ENCODE measurements around the gene MYL10. TPM values are rescaled to one million over a fixed set of nuclear protein-coding genes. Genes with fewer than 3 reads are reported as not detected.

The MYL10 gene
- total and polyA plus RNA-seq, 10 of the 15 experiments (the other 5 are each of a cell fraction or from before 2014, with no cell fraction given), result not detected

GRCh38 chr7:101575721-101576120, 53.4 kb downstream of the MYL10 start:
- Histone ChIP-seq H3K27me3 (replicated peaks in 1 of 2; ENCODE audit: control insufficient read depth in 2 of 2, insufficient read depth in 2 of 2, low read length in 1 of 2) (no peaks in the 10 kb centered on the region; a peak in 1 of 4 replicates), H3K4me2 (ENCODE audit: control insufficient read depth, insufficient read depth) (no peak overlapping the region), H3K4me1 (ENCODE audit: control insufficient read depth, insufficient read depth, low read length) (no peaks in the 10 kb centered on the region), H3K9me3 (replicated peaks; ENCODE audit: control insufficient read depth, insufficient read depth, low read length) (no peaks in the 10 kb centered on the region; the same call in 1 of the 3 replicates), H3K9ac (ENCODE audit: control insufficient read depth, insufficient read depth, low read length) (no peak overlapping the region), H2AFZ (ENCODE audit: control insufficient read depth, low read depth, low read length) (no peak overlapping the region), H3K27ac (ENCODE audit: control insufficient read depth, insufficient read depth) (no peak overlapping the region), H4K20me1 (ENCODE audit: control insufficient read depth, insufficient read depth) (no peaks in the 10 kb centered on the region), H3K79me2 (ENCODE audit: control insufficient read depth, insufficient read depth, low read length) (no peaks in the 10 kb centered on the region), H3K36me3 (ENCODE audit: control insufficient read depth in 2 of 2, insufficient read depth in 2 of 2, low read length in 1 of 2) (no peaks in the 10 kb centered on the region), H3K4me3 (no peak overlapping the region)
- ATAC-seq (no peak), DNase-seq (ENCODE audit: low read depth, low spot score) (no peak), FAIRE-seq (no peak)
- intact Hi-C loops (cut with micrococcal nuclease; ENCODE audit: unreplicated experiment) (no loop called here), in situ Hi-C loops (cut with MboI) (no loop called here)
- CTCF ChIA-PET, result no interaction called here
- POLR2A ChIA-PET, result interaction anchor here (0.6 kb wide), 1 partner anchor 26 kb away, joined by 3 read pairs; no protein-coding TSS in a partner anchor
- SMC1A ChIA-PET (ENCODE audit: uncharacterized antibody, unreplicated experiment), result no interaction called here
- RAD21 ChIA-PET (ENCODE audit: unreplicated experiment), result no interaction called here
- TF ChIP-seq NFYA (IDR thresholded peaks at IDR 0.05; ENCODE audit: borderline replicate concordance, low read depth, low read length), result no peak
- no peak for TF ChIP-seq CBX3 (IDR thresholded peaks at IDR 0.05; ENCODE audit: borderline replicate concordance, low read depth)
- no peak for TF ChIP-seq EGR1 (IDR thresholded peaks at IDR 0.05; ENCODE audit: borderline replicate concordance in 1 of 2, low read depth in 2 of 2, low read length in 2 of 2)
- BruUV-seq (replicated peaks), result no TSS peak

GRCh38 chr7:101575168-101575567, 53.9 kb downstream of the MYL10 start:
- H3K9ac ChIP-seq (ENCODE audit: control insufficient read depth, insufficient read depth, low read length), result no peak overlapping the region
- CTCF ChIA-PET, result interaction anchor here (0.7 kb wide), 1 partner anchor 30 kb away, joined by 3 read pairs; no protein-coding TSS in a partner anchor
- ATAC-seq, result no peak
- H3K27me3 ChIP-seq (replicated peaks in 1 of 2; ENCODE audit: control insufficient read depth in 2 of 2, insufficient read depth in 2 of 2, low read length in 1 of 2), result no peaks in the 10 kb centered on the region; a peak in 1 of 4 replicates
- no peaks in the 10 kb centered on the region for H3K36me3 ChIP-seq (ENCODE audit: control insufficient read depth in 2 of 2, insufficient read depth in 2 of 2, low read length in 1 of 2)
- RAD21 ChIA-PET (ENCODE audit: unreplicated experiment), result no interaction called here
- no peak overlapping the region for H3K4me2 ChIP-seq (ENCODE audit: control insufficient read depth, insufficient read depth)
- 0% methylated on average over 2 of the region's 2 CpGs for WGBS (ENCODE audit: insufficient coverage, insufficient replicate concordance, low lambda C conversion rate, missing lambda C conversion rate)
- POLR2A ChIA-PET, result interaction anchor here (0.6 kb wide), 1 partner anchor 572 kb away, joined by 3 read pairs; no protein-coding TSS in a partner anchor
- no TSS peak for BruUV-seq (replicated peaks)
- no peaks in the 10 kb centered on the region for H3K79me2 ChIP-seq (ENCODE audit: control insufficient read depth, insufficient read depth, low read length)
- no peak overlapping the region for H3K4me3 ChIP-seq
- no peak for DNase-seq (ENCODE audit: low read depth, low spot score)
- no peaks in the 10 kb centered on the region for H3K4me1 ChIP-seq (ENCODE audit: control insufficient read depth, insufficient read depth, low read length)
- no peak overlapping the region for H2AFZ ChIP-seq (ENCODE audit: control insufficient read depth, low read depth, low read length)
- FAIRE-seq, result no peak
- H4K20me1 ChIP-seq (ENCODE audit: control insufficient read depth, insufficient read depth), result no peaks in the 10 kb centered on the region
- in situ Hi-C loops (cut with MboI), result no loop called here
- intact Hi-C loops (cut with micrococcal nuclease; ENCODE audit: unreplicated experiment), result no loop called here
- SMC1A ChIA-PET (ENCODE audit: uncharacterized antibody, unreplicated experiment), result no interaction called here
- no peak overlapping the region for H3K27ac ChIP-seq (ENCODE audit: control insufficient read depth, insufficient read depth)
- no peaks in the 10 kb centered on the region; the same call in 1 of the 3 replicates for H3K9me3 ChIP-seq (replicated peaks; ENCODE audit: control insufficient read depth, insufficient read depth, low read length)
- TF ChIP-seq ZNF592 (IDR thresholded peaks at IDR 0.05), result no peak
- no peak for TF ChIP-seq REST (IDR thresholded peaks at IDR 0.05; ENCODE audit: low read depth, low read length)
- no peak for TF ChIP-seq IKZF1 (conservative IDR thresholded peaks at IDR 0.05)
- TF ChIP-seq POU2F2 (IDR thresholded peaks at IDR 0.05; ENCODE audit: borderline replicate concordance, low read depth, low read length), result no peak
- TF ChIP-seq SREBF2 (IDR thresholded peaks at IDR 0.05; ENCODE audit: low read length), result no peak
